ENCODE measurements around the gene GJD4. TPM values are rescaled to one million over a fixed set of nuclear protein-coding genes. Genes with fewer than 3 reads are reported as not detected.

GJD4 gene
- total and polyA plus RNA-seq, 10 of the 15 experiments (the other 5 are each of a cell fraction or from before 2014, with no cell fraction given) = not detected

DNA sequence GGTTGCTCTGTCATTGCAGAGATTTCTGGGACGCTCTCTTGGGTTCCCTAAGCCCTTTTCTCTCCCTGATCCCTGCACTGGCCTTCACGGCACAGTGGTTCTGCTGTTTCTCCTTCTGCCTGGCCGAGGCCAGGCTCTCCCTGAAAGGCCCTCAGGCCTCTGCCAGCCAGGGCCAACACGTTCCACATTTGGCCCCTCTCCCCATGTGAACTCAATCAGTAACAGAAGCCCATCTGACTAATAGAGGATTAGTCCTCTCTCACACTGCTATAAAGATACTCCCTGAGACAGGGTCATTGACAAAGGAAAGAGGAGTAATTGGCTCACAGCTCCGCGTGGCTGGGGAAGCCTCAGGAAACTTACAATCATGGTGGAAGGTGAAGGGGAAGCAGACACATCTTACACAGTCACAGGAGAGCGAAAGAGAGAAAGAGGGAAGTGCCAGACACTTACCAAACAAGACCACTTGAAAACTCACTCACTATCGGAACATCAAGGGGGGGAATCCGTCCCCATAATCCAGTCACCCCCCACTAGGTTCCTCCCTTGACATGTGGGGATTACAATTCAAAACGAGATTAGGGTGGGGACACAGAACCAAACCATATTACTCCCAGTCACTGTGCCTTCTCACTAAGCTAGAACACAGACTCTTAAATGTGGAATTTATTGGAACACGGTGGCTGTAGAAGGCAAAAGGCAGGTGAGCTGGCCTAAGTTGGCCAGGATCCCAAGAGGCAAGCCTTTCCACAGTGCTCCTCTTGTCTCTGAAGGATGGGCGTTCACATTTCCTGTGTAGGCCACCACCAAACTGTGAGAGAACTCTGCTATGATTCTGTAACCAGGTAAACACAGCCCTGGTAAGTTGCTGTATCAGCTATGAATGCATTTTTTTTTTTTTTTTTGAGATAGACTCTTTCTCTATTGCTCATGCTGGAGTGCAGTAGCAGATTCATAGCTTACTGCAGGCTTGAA, 28.2 kb downstream of the GJD4 start:
- H3K79me2 ChIP-seq (ENCODE audit: control insufficient read depth, insufficient read depth, low read length) = no peaks in the 10 kb centered on the region
- peaks cover 0 to 5% of the 10 kb centered on the region in 2 experiments; a peak in 1 of 4 replicates for H3K27me3 ChIP-seq (replicated peaks in 1 of 2; ENCODE audit: control insufficient read depth in 2 of 2, insufficient read depth in 2 of 2, low read length in 1 of 2)
- no peak overlapping the region for H3K4me3 ChIP-seq
- H4K20me1 ChIP-seq (ENCODE audit: control insufficient read depth, insufficient read depth) = no peaks in the 10 kb centered on the region
- no peak for TF ChIP-seq NR2C2 (IDR thresholded peaks at IDR 0.05; ENCODE audit: borderline replicate concordance, control insufficient read depth, insufficient read length, low read depth)
- no peak for TF ChIP-seq ZNF207 (IDR thresholded peaks at IDR 0.05; ENCODE audit: borderline replicate concordance)
- TF ChIP-seq CHD4 (IDR thresholded peaks at IDR 0.05) = no peak
- TF ChIP-seq CEBPB (IDR thresholded peaks at IDR 0.05; ENCODE audit: borderline replicate concordance in 1 of 2, low read depth in 2 of 2, low read length in 2 of 2) = no peak
- no peak for TF ChIP-seq PML (IDR thresholded peaks at IDR 0.05; ENCODE audit: low read length)
- TF ChIP-seq, protein P1, sequence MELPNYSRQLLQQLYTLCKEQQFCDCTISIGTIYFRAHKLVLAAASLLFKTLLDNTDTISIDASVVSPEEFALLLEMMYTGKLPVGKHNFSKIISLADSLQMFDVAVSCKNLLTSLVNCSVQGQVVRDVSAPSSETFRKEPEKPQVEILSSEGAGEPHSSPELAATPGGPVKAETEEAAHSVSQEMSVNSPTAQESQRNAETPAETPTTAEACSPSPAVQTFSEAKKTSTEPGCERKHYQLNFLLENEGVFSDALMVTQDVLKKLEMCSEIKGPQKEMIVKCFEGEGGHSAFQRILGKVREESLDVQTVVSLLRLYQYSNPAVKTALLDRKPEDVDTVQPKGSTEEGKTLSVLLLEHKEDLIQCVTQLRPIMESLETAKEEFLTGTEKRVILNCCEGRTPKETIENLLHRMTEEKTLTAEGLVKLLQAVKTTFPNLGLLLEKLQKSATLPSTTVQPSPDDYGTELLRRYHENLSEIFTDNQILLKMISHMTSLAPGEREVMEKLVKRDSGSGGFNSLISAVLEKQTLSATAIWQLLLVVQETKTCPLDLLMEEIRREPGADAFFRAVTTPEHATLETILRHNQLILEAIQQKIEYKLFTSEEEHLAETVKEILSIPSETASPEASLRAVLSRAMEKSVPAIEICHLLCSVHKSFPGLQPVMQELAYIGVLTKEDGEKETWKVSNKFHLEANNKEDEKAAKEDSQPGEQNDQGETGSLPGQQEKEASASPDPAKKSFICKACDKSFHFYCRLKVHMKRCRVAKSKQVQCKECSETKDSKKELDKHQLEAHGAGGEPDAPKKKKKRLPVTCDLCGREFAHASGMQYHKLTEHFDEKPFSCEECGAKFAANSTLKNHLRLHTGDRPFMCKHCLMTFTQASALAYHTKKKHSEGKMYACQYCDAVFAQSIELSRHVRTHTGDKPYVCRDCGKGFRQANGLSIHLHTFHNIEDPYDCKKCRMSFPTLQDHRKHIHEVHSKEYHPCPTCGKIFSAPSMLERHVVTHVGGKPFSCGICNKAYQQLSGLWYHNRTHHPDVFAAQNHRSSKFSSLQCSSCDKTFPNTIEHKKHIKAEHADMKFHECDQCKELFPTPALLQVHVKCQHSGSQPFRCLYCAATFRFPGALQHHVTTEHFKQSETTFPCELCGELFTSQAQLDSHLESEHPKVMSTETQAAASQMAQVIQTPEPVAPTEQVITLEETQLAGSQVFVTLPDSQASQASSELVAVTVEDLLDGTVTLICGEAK (IDR thresholded peaks at IDR 0.05; ENCODE audit: borderline replicate concordance) = no peak
- no peak for TF ChIP-seq SMAD1 (IDR thresholded peaks at IDR 0.05; ENCODE audit: low read depth, partially characterized antibody)
- TF ChIP-seq, protein P2, sequence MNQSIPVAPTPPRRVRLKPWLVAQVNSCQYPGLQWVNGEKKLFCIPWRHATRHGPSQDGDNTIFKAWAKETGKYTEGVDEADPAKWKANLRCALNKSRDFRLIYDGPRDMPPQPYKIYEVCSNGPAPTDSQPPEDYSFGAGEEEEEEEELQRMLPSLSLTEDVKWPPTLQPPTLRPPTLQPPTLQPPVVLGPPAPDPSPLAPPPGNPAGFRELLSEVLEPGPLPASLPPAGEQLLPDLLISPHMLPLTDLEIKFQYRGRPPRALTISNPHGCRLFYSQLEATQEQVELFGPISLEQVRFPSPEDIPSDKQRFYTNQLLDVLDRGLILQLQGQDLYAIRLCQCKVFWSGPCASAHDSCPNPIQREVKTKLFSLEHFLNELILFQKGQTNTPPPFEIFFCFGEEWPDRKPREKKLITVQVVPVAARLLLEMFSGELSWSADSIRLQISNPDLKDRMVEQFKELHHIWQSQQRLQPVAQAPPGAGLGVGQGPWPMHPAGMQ (IDR thresholded peaks at IDR 0.05; ENCODE audit: borderline replicate concordance) = no peak
- no peak for TF ChIP-seq YY1 (IDR thresholded peaks at IDR 0.05; ENCODE audit: low read depth, low read length)
- no peak for TF ChIP-seq HDAC6 (IDR thresholded peaks at IDR 0.05; ENCODE audit: unreplicated experiment)
- TF ChIP-seq, protein P3, sequence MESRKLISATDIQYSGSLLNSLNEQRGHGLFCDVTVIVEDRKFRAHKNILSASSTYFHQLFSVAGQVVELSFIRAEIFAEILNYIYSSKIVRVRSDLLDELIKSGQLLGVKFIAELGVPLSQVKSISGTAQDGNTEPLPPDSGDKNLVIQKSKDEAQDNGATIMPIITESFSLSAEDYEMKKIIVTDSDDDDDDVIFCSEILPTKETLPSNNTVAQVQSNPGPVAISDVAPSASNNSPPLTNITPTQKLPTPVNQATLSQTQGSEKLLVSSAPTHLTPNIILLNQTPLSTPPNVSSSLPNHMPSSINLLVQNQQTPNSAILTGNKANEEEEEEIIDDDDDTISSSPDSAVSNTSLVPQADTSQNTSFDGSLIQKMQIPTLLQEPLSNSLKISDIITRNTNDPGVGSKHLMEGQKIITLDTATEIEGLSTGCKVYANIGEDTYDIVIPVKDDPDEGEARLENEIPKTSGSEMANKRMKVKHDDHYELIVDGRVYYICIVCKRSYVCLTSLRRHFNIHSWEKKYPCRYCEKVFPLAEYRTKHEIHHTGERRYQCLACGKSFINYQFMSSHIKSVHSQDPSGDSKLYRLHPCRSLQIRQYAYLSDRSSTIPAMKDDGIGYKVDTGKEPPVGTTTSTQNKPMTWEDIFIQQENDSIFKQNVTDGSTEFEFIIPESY (IDR thresholded peaks at IDR 0.05) = no peak
- DNase-seq (ENCODE audit: low read depth, low spot score) = no peak
- no peaks in the 10 kb centered on the region for H3K36me3 ChIP-seq (ENCODE audit: control insufficient read depth in 2 of 2, insufficient read depth in 2 of 2, low read length in 1 of 2)
- H3K9me3 ChIP-seq (replicated peaks; ENCODE audit: control insufficient read depth, insufficient read depth, low read length) = no peaks in the 10 kb centered on the region
- no peak overlapping the region for H3K4me2 ChIP-seq (ENCODE audit: control insufficient read depth, insufficient read depth)
- POLR2A ChIA-PET = no interaction called here
- 9% methylated on average over 12 of the region's 12 CpGs for WGBS (ENCODE audit: insufficient coverage, insufficient replicate concordance, low lambda C conversion rate, missing lambda C conversion rate)
- H2AFZ ChIP-seq (ENCODE audit: control insufficient read depth, low read depth, low read length) = no peak overlapping the region
- FAIRE-seq = no peak
- in situ Hi-C loops (cut with MboI) (loop anchor here (5.0 kb wide), 1 partner anchor 1249 kb away; no protein-coding TSS in a partner anchor), intact Hi-C loops (cut with micrococcal nuclease; ENCODE audit: unreplicated experiment) (loop anchor here (10.0 kb wide), 1 partner anchor 1142 kb away; no protein-coding TSS in a partner anchor)
- H3K27ac ChIP-seq (ENCODE audit: control insufficient read depth, insufficient read depth) = no peak overlapping the region
- no peaks in the 10 kb centered on the region for H3K4me1 ChIP-seq (ENCODE audit: control insufficient read depth, insufficient read depth, low read length)
- H3K9ac ChIP-seq (ENCODE audit: control insufficient read depth, insufficient read depth, low read length) = no peak overlapping the region
- SMC1A ChIA-PET (ENCODE audit: uncharacterized antibody, unreplicated experiment) = interaction anchor here (0.7 to 2.3 kb wide), 4 partner anchors 45 to 1248 kb away, joined by 4 to 7 read pairs (median 4); no protein-coding TSS in a partner anchor
- RAD21 ChIA-PET (ENCODE audit: unreplicated experiment) = interaction anchor here (1.5 kb wide), 1 partner anchor 1247 kb away, joined by 3 read pairs; no protein-coding TSS in a partner anchor
- CTCF ChIA-PET = interaction anchor here (0.6 to 5.4 kb wide), 7 partner anchors 21 to 1247 kb away, joined by 3 to 59 read pairs (median 3); no protein-coding TSS in a partner anchor
- ATAC-seq = no peak
- no TSS peak for BruUV-seq (replicated peaks)
